Right lung (tissue), 10 donors: Measurements from ENCODE around the gene PIGL. TPM values are rescaled to one million over a fixed set of nuclear protein-coding genes. Genes with fewer than 3 reads are reported as not detected.
"Not testable (repeated sequence)": the region's sequence is repeated elsewhere in the genome, so short reads cannot be mapped to it uniquely, and the experiment has no call there.

Source experiments
- DNase-seq, 2 donors: peaks; one replicate each; pipeline ENCODE4 v3.0.0-alpha.2; 2013
- long read RNA-seq, 8 donors: transcript quantifications; one replicate each; lab custom pipeline, GENCODE V29; 2026
- polyA plus RNA-seq, 5 donors: library from polyadenylated mRNA; unstranded; fragments of 120-200 nt; gene quantifications; one replicate each; pipeline versions ENCODE4 v1.2.1 to v1.2.3, GENCODE V29; 2013; ENCODE audit warnings: inconsistent platforms in 1 of 5, low replicate concordance in 1 of 5; ENCODE audit not compliant: insufficient read length in 5 of 5, insufficient read depth in 1 of 5

The PIGL gene
- polyA plus RNA-seq: 10 to 100 TPM; 31.9 to 54.8 (median 37.6) TPM
- long read RNA-seq, donor 1, partial matches to known transcripts: 111 of 112 reads
- long read RNA-seq, donor 1, other reads (novel, unspliced or antisense): 0 of 112 reads
- long read RNA-seq, donor 2, partial matches to known transcripts: 0 of 2 reads
- long read RNA-seq, donor 2, other reads (novel, unspliced or antisense): 0 of 2 reads
- long read RNA-seq, donor 3, partial matches to known transcripts: 33 of 100 reads
- long read RNA-seq, donor 3, other reads (novel, unspliced or antisense): 64 of 100 reads
- long read RNA-seq, donor 4, partial matches to known transcripts: 0 of 2 reads
- long read RNA-seq, donor 4, other reads (novel, unspliced or antisense): 0 of 2 reads
- long read RNA-seq, donor 5, partial matches to known transcripts: 36 of 130 reads
- long read RNA-seq, donor 5, other reads (novel, unspliced or antisense): 89 of 130 reads
- long read RNA-seq, donor 6, transcript PIGL-205 (2 exons, 888 nt): major isoform, 6 of 9 reads
- long read RNA-seq, donor 6, partial matches to known transcripts: 0 of 9 reads
- long read RNA-seq, donor 6, other reads (novel, unspliced or antisense): 0 of 9 reads
- long read RNA-seq, donor 7, partial matches to known transcripts: 44 of 168 reads
- long read RNA-seq, donor 7, other reads (novel, unspliced or antisense): 121 of 168 reads
- long read RNA-seq, donor 8, partial matches to known transcripts: 0 of 1 reads
- long read RNA-seq, donor 8, other reads (novel, unspliced or antisense): 0 of 1 reads

DNA sequence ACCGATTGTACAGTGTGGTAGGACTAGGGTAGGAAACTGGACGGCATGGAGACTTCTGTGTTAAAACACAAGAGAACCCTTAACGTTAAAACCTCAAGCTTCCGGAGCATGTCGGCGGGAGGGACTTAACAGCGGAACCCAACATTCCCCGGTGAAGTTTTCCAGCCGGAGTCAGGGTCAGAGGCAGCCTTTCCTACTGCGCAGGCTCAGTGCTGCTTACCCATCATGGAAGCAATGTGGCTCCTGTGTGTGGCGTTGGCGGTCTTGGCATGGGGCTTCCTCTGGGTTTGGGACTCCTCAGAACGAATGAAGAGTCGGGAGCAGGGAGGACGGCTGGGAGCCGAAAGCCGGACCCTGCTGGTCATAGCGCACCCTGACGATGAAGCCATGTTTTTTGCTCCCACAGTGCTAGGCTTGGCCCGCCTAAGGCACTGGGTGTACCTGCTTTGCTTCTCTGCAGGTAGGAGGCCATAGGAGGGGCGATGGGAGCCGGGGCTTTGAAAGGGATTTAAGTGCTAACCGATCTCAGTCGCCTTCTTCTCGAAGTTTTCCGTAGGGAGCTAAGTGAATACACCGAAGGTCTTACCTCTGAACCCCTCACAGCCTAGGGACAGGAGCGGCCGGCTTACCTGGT, at the start of gene PIGL:
TSS of gene PIGL (plus strand) at position 209 of the 634 bp plus-strand sequence. CDS start at position 226, 17 bp downstream.
- peak; percentile 87 to 90 for DNase-seq

DNA sequence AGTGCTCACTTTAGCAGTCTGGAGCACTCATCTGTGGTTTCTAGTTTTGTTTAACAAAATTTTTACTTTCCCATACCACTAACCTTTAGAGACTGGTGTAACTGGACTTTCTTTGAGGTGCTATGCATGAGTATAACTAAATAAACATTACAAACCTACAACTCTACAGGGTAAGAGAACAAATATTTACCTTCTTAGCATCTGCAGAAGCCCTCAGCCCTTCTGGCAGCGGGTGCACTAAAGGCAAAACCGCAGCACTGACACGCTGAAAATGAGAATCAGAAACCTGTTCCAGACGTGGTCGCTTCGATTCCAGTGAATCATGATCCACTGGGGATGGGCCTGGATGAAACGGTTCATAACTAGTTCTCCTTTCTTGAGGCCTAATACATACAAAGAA, 45.4 kb upstream of the PIGL start:
- DNase-seq: peak in 1 of 2 donors; percentile 6

DNA sequence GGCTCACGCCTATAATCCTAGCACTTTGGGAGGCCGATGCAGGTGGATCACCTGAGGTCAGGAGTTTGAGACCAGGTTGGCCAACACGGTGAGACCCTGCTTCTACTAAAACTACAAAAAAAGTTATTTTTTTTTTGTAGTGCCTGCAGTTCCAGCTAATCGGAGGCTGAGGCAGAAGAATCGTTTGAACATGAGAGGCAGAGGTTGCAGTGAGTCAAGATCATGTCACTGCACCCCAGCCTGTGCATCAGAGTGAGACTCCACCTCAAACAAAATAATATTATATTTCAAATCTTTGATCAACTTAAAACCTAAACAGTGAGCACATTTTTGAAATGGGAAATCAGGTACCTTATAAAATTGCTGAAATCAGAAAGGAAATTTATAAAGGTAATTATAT, 38.2 kb upstream of the PIGL start:
- DNase-seq: no peak

DNA sequence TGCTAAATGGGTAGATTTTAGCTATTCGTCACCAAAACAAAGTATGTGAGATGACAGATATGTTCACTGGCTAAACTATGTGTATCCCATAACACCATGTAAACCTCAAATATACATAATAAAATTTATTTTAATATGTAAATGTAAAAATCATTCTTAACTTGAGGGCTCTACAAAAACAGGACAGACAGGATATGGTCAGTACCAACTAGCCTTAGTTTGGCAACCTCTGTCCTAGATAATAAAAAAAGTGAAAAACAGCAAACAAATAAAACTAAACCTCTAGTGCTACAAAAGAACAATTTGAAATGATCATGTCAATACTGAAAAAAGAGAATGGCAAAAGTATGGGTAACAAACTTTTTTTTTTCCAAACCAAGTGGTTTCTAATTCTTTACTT, 35.4 kb upstream of the PIGL start:
- DNase-seq: no peak

DNA sequence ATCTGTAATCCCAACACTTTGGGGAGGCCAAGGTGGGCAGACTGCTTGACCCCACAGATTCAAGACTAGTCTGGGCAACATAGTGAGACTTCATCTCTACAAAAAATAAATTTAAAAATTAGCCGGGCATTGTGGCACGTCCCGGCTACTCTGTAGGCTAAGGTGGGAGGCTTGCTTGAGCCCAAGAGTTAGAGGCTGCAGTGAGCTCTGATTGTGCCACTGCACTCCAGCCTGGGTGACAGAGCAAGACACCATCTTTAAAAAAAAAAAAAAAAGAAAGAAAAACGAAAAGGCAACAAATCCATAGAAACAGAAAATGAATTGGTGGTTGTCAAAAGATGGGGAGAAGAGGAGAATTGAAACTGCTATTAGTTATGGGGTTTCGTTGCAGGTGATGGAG, 29.4 kb upstream of the PIGL start:
- DNase-seq: no peak

DNA sequence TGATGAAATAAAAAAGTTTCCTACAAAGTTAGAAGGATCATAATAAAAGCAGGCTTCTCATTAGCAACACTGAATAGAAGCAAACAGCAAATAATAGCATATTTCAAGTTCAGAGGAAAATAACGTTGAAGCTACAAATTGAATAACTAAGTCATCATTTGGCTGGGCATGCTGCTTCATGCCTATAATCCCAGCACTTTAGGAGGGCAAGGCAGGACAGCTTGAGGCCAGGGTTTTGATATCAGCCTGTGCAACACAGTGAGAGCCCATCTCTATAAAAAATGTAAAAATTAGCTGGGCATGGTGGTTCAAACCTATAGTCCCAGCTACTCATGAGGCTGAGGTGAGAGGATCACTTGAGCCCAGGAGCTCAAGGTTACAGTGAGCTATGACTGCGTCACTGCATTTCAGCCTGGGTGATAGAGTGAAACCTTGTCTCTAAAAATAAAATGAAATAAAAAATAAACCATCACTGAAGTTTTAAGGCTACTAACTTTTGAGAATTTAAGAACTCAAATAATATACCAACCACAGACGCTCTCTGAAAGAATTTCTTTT, 27.1 kb upstream of the PIGL start:
- DNase-seq: no peak

DNA sequence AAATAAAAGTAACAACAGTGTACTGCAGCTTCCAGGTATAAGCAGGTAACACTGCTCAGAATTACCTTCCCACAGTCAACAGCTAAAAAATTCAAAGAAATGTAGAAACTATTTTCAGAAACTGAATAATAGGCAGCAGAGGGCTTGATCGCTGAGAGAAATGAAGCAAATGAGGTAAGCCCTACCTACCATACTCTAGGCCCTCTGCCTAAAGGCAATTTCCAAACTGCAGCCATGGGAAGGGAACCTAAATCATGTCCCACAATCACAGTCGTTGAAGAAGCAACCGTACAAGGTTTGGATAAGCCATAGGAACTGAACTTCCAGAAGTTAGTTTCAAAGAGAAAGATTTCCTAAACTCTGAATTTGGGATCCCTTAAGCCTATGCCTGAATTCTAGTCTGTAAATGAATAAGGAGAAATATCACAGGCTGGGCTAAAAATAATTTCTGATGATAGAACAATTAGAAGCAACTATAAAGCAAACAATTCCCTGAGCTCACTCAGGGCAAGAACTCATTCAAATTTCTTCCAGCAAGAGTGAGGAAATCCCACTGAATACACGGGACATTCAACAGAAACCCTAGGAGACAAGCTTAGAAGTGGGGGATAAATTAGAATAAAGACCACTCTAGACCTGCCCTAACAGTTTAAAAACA, 26.2 kb upstream of the PIGL start:
- no peak for DNase-seq

DNA sequence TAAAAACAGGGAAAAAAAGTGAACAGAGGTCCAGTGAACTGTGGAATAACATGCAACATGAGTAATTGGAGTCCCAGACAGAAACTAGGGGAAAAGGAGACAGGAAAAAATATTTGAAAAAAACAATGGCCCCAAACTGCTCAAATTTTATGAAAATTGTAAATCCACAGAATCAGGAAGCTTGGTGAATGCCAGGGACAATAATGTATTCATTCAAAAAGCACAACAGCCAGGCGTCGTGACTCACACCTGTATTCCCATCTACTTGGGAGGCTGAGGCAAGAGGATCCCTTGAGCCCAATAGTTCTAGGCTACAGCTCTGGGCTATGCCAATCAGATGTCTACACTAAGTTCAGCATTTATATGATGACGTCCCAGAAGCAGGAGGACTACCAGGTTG, 25.4 kb upstream of the PIGL start:
- DNase-seq: no peak

DNA sequence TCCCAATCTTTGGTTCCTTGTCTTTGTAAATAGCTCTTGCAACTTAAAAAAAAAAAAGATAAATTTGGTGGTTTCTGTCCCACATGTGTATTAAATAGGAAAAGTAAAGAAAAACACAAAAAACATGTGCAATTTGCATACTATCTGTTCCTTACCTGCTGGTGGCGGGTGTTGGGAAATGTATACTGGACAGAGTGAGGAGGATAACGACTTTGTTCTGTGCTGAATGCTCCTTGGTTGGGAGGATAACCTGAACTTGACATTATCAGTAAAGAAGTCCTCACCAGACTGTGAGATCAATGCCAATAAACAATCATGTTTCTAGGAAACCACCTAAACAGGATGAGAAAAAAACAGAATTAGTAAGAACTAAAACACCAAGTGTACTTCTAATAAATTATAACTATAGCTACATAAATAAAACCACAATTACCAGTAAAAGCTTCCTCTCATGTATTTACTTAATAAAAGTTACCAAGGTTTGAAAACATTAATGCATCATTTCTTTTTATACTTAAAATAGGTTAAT, 22.6 kb upstream of the PIGL start:
- not testable (repeated sequence) for DNase-seq

DNA sequence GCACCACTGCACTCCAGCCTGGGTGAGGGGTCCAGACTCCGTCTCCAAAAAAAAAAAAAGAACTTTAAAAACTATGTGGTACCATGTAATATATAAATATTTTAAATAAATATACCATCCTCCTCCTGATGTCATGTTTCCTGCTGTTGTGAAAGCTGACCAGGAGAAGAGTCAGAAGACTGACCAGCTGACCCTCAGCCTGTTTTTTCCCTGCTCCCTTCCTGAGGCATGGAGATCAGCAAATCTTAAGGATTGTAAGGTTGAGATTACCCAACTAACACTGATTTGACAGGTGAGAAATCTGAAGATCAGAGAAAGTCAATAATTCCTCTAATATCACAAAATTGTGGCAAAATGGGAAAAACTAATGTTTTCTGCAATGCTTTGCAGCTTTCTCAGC, 19.7 kb upstream of the PIGL start:
- no peak for DNase-seq

DNA sequence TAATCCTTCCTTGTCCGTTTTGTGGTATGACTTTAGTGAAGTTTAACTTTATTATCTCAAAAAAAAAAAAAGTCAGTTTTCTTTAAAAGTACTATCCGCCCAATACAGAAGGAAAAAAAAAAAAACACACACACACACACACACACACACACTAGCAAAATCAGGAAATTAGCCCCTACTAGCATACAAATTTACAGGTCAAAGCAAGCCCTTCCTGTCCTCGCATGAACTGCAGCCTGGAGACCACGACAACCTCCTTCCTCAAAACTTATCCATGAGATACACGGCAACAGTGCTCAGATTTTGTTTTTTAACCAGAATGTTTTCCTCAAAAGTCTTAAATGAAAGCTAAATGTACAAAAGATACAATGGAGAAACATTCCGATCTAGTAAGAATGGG, 17.9 kb upstream of the PIGL start:
- DNase-seq: no peak

DNA sequence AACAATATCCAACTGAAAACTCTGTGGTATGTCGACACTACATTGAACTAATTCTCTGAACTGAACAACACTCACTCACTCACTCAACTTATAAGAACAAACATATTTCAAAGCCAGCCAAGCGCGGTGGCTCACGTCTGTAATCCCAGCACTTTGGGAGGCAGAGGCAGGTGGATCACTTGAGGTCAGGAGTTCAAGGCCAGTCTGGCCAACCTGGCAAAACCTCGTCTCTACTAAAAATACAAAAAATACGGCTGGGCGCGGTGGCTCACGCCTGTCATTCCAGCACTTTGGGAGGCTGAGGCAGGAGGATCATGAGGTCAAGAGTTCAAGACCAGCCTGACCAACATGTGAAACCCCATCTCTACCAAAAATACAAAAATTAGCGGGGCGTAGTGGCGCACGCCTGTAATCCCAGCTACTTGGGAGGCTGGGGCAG, 15.3 kb upstream of the PIGL start:
- not testable (repeated sequence) for DNase-seq

DNA sequence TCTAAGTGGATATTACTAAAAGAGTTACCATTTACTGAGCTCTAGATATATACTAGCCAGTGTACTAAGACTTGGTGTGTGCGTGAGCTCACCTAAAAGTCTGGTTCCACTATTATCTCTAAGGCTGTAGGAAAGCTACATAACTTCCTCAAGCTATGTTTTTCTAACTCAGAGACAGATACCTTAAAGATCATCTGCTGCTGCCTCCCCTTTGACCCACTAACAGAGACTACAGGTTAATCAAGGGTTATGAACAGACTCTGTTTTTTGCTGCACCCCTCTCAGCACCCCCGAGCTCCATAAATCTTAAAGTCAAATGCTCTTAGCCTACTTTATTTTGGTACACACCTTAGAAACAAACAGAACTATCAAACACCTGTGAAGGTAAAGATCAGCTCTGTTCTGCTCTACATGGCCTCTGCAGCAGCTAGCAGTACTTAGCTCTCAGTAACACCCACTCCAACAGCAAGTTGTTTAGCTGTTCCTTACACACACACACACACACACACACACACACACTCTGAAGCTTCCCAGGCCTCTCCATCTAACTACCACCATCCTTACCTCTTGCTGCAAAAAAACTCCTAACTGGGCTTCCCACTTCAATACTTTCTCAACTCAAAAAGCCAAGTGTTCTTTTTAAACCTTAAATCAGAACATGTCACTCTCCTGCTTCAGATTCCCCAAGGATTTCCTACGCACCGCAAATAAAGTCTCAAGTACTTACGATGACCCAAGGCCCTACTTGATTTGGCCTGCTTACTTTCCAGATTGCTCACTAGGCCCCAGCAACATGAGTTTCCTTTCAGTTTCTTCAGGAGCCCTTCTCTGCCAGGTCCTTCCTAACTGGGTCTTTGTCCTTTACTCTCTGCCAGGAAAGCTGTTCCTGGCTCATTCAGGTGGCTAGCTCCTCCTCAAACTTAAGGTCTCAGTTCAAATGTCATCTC, 14.2 kb upstream of the PIGL start:
- not testable (repeated sequence) for DNase-seq

DNA sequence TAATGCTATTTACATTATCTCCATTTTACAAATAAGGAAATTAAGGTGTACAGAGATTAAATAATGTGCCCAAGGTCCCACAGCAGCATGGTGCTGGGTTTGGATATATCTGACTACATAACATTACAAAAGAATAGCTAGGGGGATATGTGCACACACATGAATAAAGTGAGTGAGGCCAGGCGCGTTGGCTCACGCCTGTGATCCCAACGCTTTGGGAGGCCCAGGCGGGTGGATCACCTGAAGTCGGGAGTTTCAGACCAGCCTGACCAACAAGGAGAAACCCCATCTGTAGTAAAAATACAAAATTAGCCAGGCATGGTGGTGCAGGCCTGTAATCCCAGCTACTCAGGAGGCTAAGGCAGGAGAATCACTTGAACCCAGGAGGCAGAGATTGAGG, 12.2 kb upstream of the PIGL start:
- DNase-seq: not testable (repeated sequence)

DNA sequence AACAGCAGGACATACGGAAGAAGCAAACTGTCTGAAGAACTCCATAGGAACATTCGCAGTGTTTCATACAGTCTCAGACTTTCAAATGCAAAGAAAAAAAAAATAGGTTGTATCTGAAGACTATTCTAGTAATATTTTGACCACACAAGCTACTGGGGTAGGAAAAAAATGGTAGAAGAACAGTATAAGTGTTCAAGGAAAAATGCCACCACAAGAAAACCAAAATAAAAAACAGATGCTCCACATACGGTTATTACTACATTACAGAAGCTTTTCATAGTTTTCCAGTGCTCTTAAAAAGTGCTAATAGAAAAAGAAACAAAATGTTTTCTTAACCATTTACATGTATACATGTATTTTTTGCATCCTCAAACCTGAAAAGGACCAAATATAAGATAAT, 5.4 kb upstream of the PIGL start:
- DNase-seq: no peak

DNA sequence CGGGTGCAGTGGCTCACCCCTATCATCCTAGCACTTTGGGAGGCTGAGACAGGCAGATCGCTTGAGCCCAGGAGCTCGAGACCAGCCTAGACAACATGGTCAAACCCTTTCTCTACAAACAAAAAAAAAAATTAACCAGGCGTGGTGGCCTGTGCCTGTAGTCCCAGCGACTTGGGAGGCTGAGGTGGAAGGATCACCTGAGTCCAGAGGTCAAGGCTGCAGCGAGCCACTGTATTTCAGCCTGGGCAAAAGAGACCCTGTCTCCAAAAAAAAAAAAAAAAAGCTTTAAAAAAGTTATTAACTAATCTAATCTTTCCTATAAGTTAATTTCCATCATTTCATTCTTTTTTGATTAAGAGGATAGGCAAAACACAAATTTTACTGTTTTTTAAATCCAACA, 4.2 kb upstream of the PIGL start:
- DNase-seq: no peak

DNA sequence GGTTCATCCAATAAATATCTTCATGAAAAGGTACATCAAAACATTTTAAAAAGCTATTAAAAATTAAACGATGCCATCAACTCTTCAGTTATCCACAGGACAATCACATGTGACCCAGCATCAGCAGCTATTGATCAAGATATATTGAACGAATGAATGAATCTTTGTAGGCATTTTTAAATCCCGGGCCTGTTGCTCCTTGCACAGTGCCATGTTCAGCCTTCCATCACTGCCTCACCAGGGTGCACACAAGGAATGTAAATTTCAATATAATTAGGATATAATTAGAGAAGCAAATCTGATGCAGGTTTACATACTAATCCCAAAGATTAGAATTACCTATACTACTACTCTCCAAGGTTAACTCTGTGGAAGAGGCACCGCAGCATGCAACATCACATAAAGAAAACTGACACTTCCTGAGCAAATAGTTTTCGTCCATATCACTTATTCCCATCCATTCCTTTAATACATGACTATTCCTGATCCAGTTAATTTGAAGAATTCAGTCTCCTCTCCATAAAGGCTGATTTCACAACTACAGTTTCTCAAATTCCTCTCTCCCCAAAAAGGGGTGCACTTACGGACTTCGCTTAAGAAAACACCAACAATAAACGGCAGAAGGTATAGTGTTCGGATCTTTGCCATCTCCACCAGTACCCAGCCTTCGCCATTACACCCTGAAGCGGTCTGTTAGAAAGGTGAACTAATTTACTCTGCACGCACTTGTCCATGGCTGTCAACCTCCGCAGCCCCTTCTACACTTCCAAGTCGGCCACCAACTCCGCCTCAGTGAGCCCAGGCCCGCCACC, 2.6 kb upstream of the PIGL start:
- DNase-seq: no peak

DNA sequence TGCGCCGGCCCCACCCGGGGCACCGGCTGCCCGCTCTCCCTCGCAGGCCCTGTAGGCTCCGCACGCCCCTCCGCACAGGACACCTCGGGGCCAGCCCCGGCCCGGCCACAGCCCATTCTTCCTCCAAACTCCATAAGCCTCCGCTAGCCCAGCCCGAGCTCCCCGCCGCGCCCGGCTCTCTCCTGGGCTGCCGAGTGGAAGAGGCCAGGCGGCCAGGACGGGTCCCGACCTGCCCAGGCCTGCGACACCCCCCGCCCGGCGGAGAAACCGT, 2.1 kb upstream of the PIGL start:
- DNase-seq: no peak

DNA sequence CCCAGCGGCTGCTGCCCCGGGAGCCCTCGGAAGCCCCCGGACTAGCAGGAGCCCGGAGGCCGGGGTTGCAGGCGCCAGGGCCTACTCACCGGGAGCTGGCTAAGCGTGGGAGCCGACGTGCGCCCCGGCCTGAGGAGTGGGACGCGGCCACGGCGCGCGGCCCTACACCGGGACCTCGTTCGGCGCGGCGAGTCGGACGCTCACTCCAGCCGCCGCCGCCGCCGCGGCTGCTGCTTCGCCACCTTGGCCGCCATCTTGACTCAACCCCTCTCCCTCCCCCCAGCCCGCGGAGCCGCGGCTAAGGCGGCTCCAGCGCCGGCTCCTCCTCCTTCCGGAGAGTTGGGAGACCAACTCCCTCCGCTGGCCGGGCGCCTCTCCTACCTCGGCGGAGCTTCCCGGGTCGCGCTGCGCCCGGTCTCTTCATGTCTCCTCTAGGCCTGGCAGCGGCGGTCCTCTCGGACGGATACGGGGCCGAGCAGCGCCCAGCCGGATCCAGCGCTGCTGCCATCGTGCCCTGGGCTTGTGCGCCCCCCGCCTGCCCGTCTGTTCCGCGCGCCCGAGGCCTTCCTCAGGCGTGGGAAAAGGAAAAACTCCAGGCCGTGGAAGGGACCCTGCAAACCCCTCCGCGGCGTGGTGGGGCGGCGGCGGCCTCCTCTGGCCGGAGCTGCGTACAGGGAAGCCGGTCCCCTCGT, 1.6 kb upstream of the PIGL start, which contains the start of gene NCOR1:
TSS of gene NCOR1 (minus strand) at position 262 of the 692 bp plus-strand sequence. CDS start 20,965 bp downstream, outside the sequence.
- DNase-seq: peak; percentile 92 to 94
